SK-N-SH treated with all-trans-retinoic acid at 6 μM for 48 hours (cell line): ENCODE measurements around the gene MAPRE2.

Experiments
- BACH2 ChIP-seq: fragments of 250-450 bp; sonication (Bioruptor Pico); IDR thresholded peaks from 2 replicates; pipeline ENCODE4 v1.9.0; 2021; ENCODE audit warnings: mild to moderate bottlenecking, borderline replicate concordance
- CSDC2 ChIP-seq: fragments of 250-450 bp; sonication (Bioruptor Pico); IDR thresholded peaks from 2 replicates; pipeline ENCODE4 v1.5.0; 2020; ENCODE audit warnings: mild to moderate bottlenecking, moderate library complexity
- CSRNP3 ChIP-seq: fragments of 250-450 bp; sonication (Bioruptor Pico); IDR thresholded peaks from 2 replicates; pipeline ENCODE4 v1.5.1; 2021; ENCODE audit warnings: mild to moderate bottlenecking, moderate library complexity
- ESRRG ChIP-seq: fragments of 250-450 bp; sonication (Bioruptor Pico); IDR thresholded peaks from 2 replicates; pipeline ENCODE4 v1.6.1; 2021; ENCODE audit warnings: mild to moderate bottlenecking
- GLIS3 ChIP-seq: fragments of 250-450 bp; sonication (Bioruptor Pico); IDR thresholded peaks from 2 replicates; pipeline ENCODE4 v1.5.0; 2020; ENCODE audit warnings: mild to moderate bottlenecking, moderate library complexity
- ISL1 ChIP-seq: fragments of 250-450 bp; sonication (Bioruptor Pico); IDR thresholded peaks from 2 replicates; pipeline ENCODE4 v2.1.2; 2022; ENCODE audit warnings: mild to moderate bottlenecking, moderate library complexity
- PPARA ChIP-seq: fragments of 250-450 bp; sonication (Bioruptor Pico); IDR thresholded peaks from 2 replicates; pipeline ENCODE4 v1.5.0; 2020; ENCODE audit warnings: mild to moderate bottlenecking, borderline replicate concordance
- RARB ChIP-seq: fragments of 250-450 bp; sonication (Bioruptor Pico); IDR thresholded peaks from 2 replicates; pipeline ENCODE4 v1.8.0; 2021; ENCODE audit warnings: mild to moderate bottlenecking, moderate library complexity
- SNAI2 ChIP-seq: fragments of 250-450 bp; sonication (Bioruptor Pico); IDR thresholded peaks from 2 replicates; pipeline ENCODE4 v1.5.0; 2020; ENCODE audit warnings: mild to moderate bottlenecking, moderate library complexity
- TOX ChIP-seq: fragments of 250-450 bp; sonication (Bioruptor Pico); IDR thresholded peaks from 2 replicates; pipeline ENCODE4 v1.8.0; 2021; ENCODE audit warnings: mild to moderate bottlenecking, moderate library complexity, borderline replicate concordance
- TSHZ2 ChIP-seq: fragments of 250-450 bp; sonication (Bioruptor Pico); IDR thresholded peaks from 2 replicates; pipeline ENCODE4 v1.5.0; 2020; ENCODE audit warnings: mild to moderate bottlenecking, moderate library complexity
- ZC3H10 ChIP-seq: fragments of 250-450 bp; sonication (Bioruptor Pico); IDR thresholded peaks from 2 replicates; pipeline ENCODE4 v1.5.1; 2021; ENCODE audit warnings: mild to moderate bottlenecking, moderate library complexity
- ZFP30 ChIP-seq: fragments of 450-650 bp; formaldehyde crosslinking; IDR thresholded peaks from 2 replicates; pipeline ENCODE4 v1.5.0; 2022; ENCODE audit warnings: mild to moderate bottlenecking, moderate library complexity
- TF ChIP-seq, protein P1 (sequence below): fragments of 250-450 bp; sonication (Bioruptor Pico); IDR thresholded peaks from 2 replicates; pipeline ENCODE4 v1.5.1; 2020; ENCODE audit warnings: low read depth, mild to moderate bottlenecking, moderate library complexity

DNA sequence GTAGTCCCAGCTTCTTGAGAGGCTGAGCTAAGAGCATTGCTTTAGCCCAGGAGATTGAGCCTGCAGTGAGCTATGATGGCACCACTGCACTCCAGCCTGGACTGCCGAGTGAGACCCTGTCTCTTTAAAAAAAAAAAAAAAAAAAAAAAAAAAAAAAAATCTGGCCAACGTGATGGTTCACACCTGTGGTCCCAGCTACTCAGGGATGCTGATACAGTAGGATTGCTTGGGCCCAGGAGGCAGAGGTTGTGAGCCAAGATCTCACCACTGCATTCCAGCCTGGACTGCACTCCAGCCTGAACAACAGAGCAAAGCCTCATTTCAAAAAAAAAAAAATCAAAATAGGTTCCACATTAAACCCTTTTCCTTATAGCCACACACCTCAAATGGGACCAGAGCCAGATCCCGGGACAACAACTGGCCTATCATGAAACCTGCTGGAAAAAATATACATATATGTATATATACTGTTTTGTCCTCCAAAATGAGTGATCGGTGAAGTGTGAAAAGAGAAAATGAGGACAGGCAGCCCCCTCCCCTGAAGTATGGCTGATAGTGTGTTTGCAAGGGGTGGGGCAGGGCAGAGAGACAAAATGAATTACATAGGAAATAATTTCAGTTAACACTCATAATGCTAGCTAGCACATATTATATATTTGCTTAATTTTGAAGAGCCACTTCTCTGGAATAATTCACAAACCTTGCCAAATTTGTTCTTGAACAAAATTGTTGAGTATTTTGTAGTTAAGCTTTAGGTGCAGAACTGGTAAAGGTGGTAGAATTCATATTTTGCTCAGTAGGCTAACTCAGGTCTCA, 22.9 kb downstream of the MAPRE2 start:
- TF ChIP-seq ZFP30 (CRISPR knock-in tag) = no peak
- no peak for TF ChIP-seq CSDC2 (CRISPR knock-in tag)
- TF ChIP-seq ZC3H10 (CRISPR knock-in tag) = no peak
- TF ChIP-seq PPARA (CRISPR knock-in tag) = no peak
- TF ChIP-seq BACH2 = no peak
- TF ChIP-seq ESRRG (CRISPR knock-in tag) = no peak
- no peak for TF ChIP-seq SNAI2 (CRISPR knock-in tag)
- no peak for TF ChIP-seq TSHZ2 (CRISPR knock-in tag)
- TF ChIP-seq GLIS3 (CRISPR knock-in tag) = no peak
- no peak for TF ChIP-seq ISL1 (CRISPR knock-in tag)
- no peak for TF ChIP-seq RARB (CRISPR knock-in tag)
- no peak for TF ChIP-seq CSRNP3 (CRISPR knock-in tag)
- TF ChIP-seq, protein P1, sequence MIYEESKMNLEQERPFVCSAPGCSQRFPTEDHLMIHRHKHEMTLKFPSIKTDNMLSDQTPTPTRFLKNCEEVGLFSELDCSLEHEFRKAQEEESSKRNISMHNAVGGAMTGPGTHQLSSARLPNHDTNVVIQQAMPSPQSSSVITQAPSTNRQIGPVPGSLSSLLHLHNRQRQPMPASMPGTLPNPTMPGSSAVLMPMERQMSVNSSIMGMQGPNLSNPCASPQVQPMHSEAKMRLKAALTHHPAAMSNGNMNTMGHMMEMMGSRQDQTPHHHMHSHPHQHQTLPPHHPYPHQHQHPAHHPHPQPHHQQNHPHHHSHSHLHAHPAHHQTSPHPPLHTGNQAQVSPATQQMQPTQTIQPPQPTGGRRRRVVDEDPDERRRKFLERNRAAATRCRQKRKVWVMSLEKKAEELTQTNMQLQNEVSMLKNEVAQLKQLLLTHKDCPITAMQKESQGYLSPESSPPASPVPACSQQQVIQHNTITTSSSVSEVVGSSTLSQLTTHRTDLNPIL (CRISPR knock-in tag) = no peak
- no peak for TF ChIP-seq TOX
